ENCODE results near the gene STK33. TPM values are rescaled to one million over a fixed set of nuclear protein-coding genes. Genes with fewer than 3 reads are reported as not detected.
A peak's percentile ranks its signal among the peaks of the same experiment; 100 is the strongest.

Gene STK33
- total RNA-seq, 2 donors from 2014 or later = 22.7 to 26.8 TPM

DNA sequence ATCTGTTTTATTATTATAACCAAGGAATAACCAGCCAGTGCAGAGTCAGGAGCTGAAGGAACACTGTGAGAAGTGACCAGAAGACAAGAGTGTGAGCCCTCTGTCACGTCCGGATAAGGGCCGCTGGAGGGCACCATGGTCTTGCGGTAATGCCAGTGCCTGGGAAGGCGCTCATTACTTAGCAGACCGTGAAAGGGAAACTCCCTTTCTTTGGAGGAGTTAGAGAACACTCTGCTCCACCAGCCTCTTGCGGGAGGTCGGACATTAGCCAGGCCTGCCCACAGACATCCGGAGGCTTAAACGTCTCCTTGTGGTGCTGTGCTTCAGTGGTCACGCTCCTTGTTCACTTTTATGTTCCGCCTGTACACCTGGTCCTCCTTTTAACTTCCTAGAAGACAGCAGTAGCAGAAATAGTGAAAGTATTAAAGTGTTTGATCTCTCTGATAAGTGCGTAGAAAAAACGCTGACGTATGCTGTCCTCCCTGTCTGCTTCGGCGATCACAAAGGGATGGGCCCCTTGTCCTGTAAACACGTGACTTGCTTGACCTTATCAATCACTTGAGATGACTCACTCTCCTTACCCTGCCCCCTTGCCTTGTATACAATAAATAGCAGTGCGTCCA, 209.7 kb downstream of the STK33 start:
- no peaks in the 10 kb centered on the region for H3K36me3 ChIP-seq (ENCODE audit: control insufficient read depth, insufficient read depth, low read length)
- H3K9ac ChIP-seq (ENCODE audit: extremely low read depth, low read length, poor library complexity, severe bottlenecking) = no peak overlapping the region
- 82 to 89% methylated on average over 17 to 19 of the region's 19 CpGs for WGBS, 2 experiments (ENCODE audit: insufficient coverage in 1 of 2, insufficient read length in 1 of 2)
- H3K27ac ChIP-seq (ENCODE audit: low read depth, low read length) = no peak overlapping the region
- peaks cover 9% of the 10 kb centered on the region for H3K4me1 Mint-ChIP-seq
- no peak overlapping the region for H3K27ac Mint-ChIP-seq
- TF ChIP-seq CTCF (conservative IDR thresholded peaks at IDR 0.05) = peak; percentile 62
- DNase-seq = peak; percentile 83
- no peaks in the 10 kb centered on the region for H3K36me3 Mint-ChIP-seq (ENCODE audit: low read depth)
- peaks cover 10% of the 10 kb centered on the region for H3K4me1 ChIP-seq (ENCODE audit: control insufficient read depth, insufficient read depth, low read length)
- H3K4me3 Mint-ChIP-seq = no peak overlapping the region
- no peak overlapping the region for H3K4me3 ChIP-seq (ENCODE audit: low read length)
- H3K27me3 Mint-ChIP-seq (ENCODE audit: insufficient read depth) = no peaks in the 10 kb centered on the region
- H3K27me3 ChIP-seq (ENCODE audit: control insufficient read depth, insufficient read depth, low read length, poor library complexity, severe bottlenecking) = no peaks in the 10 kb centered on the region
- H3K9me3 Mint-ChIP-seq = no peaks in the 10 kb centered on the region
- H3K9me3 ChIP-seq (ENCODE audit: control insufficient read depth, low read length) = no peaks in the 10 kb centered on the region

- no peaks in the 10 kb centered on the region for H3K36me3 ChIP-seq (ENCODE audit: control insufficient read depth, insufficient read depth, low read length)
- no peak overlapping the region for H3K4me3 Mint-ChIP-seq
- no peaks in the 10 kb centered on the region for H3K9me3 ChIP-seq (ENCODE audit: control insufficient read depth, low read length)
These were observed 210.4 kb downstream of the STK33 start for GRCh38 chr11:8383627-8384026.

DNA sequence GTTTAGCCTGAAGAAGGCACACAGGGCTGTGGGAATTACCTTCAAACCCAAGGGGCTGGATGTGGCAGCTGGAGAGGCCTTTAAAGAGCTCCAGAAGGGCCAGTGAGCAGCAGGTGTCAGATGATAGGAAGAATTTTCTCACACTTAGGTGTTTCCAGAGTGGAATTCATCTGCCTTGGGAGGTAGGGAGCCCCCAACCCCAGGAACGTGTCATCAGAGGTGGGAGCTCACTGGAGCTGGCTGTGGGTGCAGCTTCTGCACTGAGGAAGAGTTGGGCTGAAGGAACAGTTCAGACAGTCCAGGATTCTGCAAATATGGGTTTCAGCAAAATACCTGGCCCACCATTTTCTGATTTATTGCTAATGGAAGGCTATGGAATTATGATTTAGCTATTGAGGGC, 210.8 kb downstream of the STK33 start:
- H3K9ac ChIP-seq (ENCODE audit: extremely low read depth, low read length, poor library complexity, severe bottlenecking) = no peak overlapping the region
- Mint-ChIP-seq H3K36me3 (ENCODE audit: low read depth) (no peaks in the 10 kb centered on the region), H3K27me3 (ENCODE audit: insufficient read depth) (no peaks in the 10 kb centered on the region), H3K27ac (no peak overlapping the region), H3K9me3 (no peaks in the 10 kb centered on the region), H3K4me3 (no peak overlapping the region), H3K4me1 (no peaks in the 10 kb centered on the region)
- no peak for TF ChIP-seq CTCF (conservative IDR thresholded peaks at IDR 0.05)
- H3K4me1 ChIP-seq (ENCODE audit: control insufficient read depth, insufficient read depth, low read length) = no peaks in the 10 kb centered on the region
- H3K27me3 ChIP-seq (ENCODE audit: control insufficient read depth, insufficient read depth, low read length, poor library complexity, severe bottlenecking) = no peaks in the 10 kb centered on the region
- DNase-seq = no peak
- WGBS, 2 experiments (ENCODE audit: insufficient coverage in 1 of 2, insufficient read length in 1 of 2) = 82 to 100% methylated on average over 1 of the region's 1 CpG
- no peaks in the 10 kb centered on the region for H3K36me3 ChIP-seq (ENCODE audit: control insufficient read depth, insufficient read depth, low read length)
- H3K27ac ChIP-seq (ENCODE audit: low read depth, low read length) = no peak overlapping the region
- H3K4me3 ChIP-seq (ENCODE audit: low read length) = no peak overlapping the region
- H3K9me3 ChIP-seq (ENCODE audit: control insufficient read depth, low read length) = no peaks in the 10 kb centered on the region

More at GRCh38 chr11:8383627-8384026, 210.4 kb downstream of the STK33 start:
- Histone ChIP-seq H3K27ac (ENCODE audit: low read depth, low read length) (no peak overlapping the region), H3K4me1 (ENCODE audit: control insufficient read depth, insufficient read depth, low read length) (peaks cover 3% of the 10 kb centered on the region), H3K9ac (ENCODE audit: extremely low read depth, low read length, poor library complexity, severe bottlenecking) (no peak overlapping the region), H3K4me3 (ENCODE audit: low read length) (no peak overlapping the region), H3K27me3 (ENCODE audit: control insufficient read depth, insufficient read depth, low read length, poor library complexity, severe bottlenecking) (no peaks in the 10 kb centered on the region)
- no peaks in the 10 kb centered on the region for H3K36me3 Mint-ChIP-seq (ENCODE audit: low read depth)
- H3K4me1 Mint-ChIP-seq = peaks cover 2% of the 10 kb centered on the region
- no peak overlapping the region for H3K27ac Mint-ChIP-seq
- no peaks in the 10 kb centered on the region for H3K9me3 Mint-ChIP-seq
- WGBS, 2 experiments (ENCODE audit: insufficient coverage in 1 of 2, insufficient read length in 1 of 2) = 97 to 100% methylated on average over 2 to 3 of the region's 3 CpGs
- no peaks in the 10 kb centered on the region for H3K27me3 Mint-ChIP-seq (ENCODE audit: insufficient read depth)
- no peak for DNase-seq
- no peak for TF ChIP-seq CTCF (conservative IDR thresholded peaks at IDR 0.05)

Measured in endodermal cell (in vitro differentiated cells).